IMR-90 (cell line): Measurements from ENCODE around the gene HYAL4. TPM values are rescaled to one million over a fixed set of nuclear protein-coding genes. Genes with fewer than 3 reads are reported as not detected.

Experiments
- ATAC-seq: fragments of 200-7000 bp; cut with Tn5 transposase; 2 replicates; pipeline ENCODE4 v1.9.1; 2020; ENCODE audit warnings: low read depth, mild to moderate bottlenecking, moderate library complexity
- BruUV-seq: library from RNA; stranded (reverse); fragments of 400-500 nt; replicated peaks from 2 replicates; lab custom pipeline; 2021; lab: Mats Ljungman, UMichigan
- CTCF ChIA-PET: fragments of 300-600 bp; formaldehyde crosslinking; extraction: SDS; loops from one replicate; lab custom pipeline; 2021; ENCODE audit warnings: antibody characterized with exemption; lab: Yijun Ruan, JAX
- POLR2A ChIA-PET: fragments of 300-600 bp; sonication (Branson Sonifier 250); formaldehyde crosslinking; loops from one replicate; lab custom pipeline; 2022; ENCODE audit warnings: antibody characterized with exemption; ENCODE audit not compliant: unreplicated experiment; lab: Charles Lee
- DNase-seq: peaks from one replicate; pipeline ENCODE4 v3.0.0; 2013
- H2AFZ ChIP-seq: replicated peaks from 2 replicates; pipeline ENCODE3; 2013; ENCODE audit warnings: low read length, mild to moderate bottlenecking; ENCODE audit not compliant: poor library complexity
- H2AK5ac ChIP-seq: 2 replicates; pipeline ENCODE4 v1.6.1; 2013; ENCODE audit warnings: low read depth, low read length, inconsistent platforms
- H2AK9ac ChIP-seq: replicated peaks from 2 replicates; pipeline ENCODE3; 2013; ENCODE audit warnings: mild to moderate bottlenecking, low read depth, low read length, moderate library complexity; ENCODE audit not compliant: poor library complexity
- H2BK120ac ChIP-seq: 2 replicates; pipeline ENCODE4 v1.6.1; 2013; ENCODE audit warnings: low read depth, low read length, inconsistent platforms
- H2BK15ac ChIP-seq: 3 replicates; pipeline ENCODE4 v1.6.1; 2013; ENCODE audit warnings: low read depth, low read length, inconsistent platforms
- H2BK20ac ChIP-seq: 2 replicates; pipeline ENCODE4 v1.6.1; 2013; ENCODE audit warnings: low read depth, mild to moderate bottlenecking, inconsistent platforms, low read length, moderate library complexity
- H2BK5ac ChIP-seq: 2 replicates; pipeline ENCODE4 v1.6.1; 2013; ENCODE audit warnings: mild to moderate bottlenecking, low read depth, low read length, inconsistent platforms; ENCODE audit not compliant: poor library complexity, severe bottlenecking
- H3K14ac ChIP-seq: replicated peaks from 2 replicates; pipeline ENCODE4 v1.6.1; 2013; ENCODE audit warnings: low read depth, low read length, inconsistent platforms
- H3K18ac ChIP-seq: 2 replicates; pipeline ENCODE4 v1.6.1; 2013; ENCODE audit warnings: low read depth, low read length, control low read depth
- H3K23ac ChIP-seq: 2 replicates; pipeline ENCODE4 v1.6.1; 2013; ENCODE audit warnings: low read depth, low read length, inconsistent platforms
- H3K27ac ChIP-seq: 2 replicates; pipeline ENCODE4 v1.5.1; 2013; ENCODE audit warnings: mild to moderate bottlenecking, control low read depth, low read length; ENCODE audit not compliant: insufficient read depth
- H3K27me3 ChIP-seq: 2 replicates; pipeline ENCODE4 v1.6.1; 2013; ENCODE audit warnings: low read length; ENCODE audit not compliant: control insufficient read depth, insufficient read depth
- H3K36me3 ChIP-seq: 2 replicates; pipeline ENCODE4 v1.6.1; 2013; ENCODE audit warnings: low read length, mixed read lengths; ENCODE audit not compliant: control insufficient read depth, insufficient read depth
- H3K4ac ChIP-seq: 2 replicates; pipeline ENCODE4 v1.6.1; 2013; ENCODE audit warnings: low read depth, low read length, inconsistent platforms
- H3K4me1 ChIP-seq: 2 replicates; pipeline ENCODE4 v1.6.1; 2013; ENCODE audit warnings: low read length, mixed read lengths; ENCODE audit not compliant: control insufficient read depth, insufficient read depth
- H3K4me2 ChIP-seq: 2 replicates; pipeline ENCODE4 v1.6.1; 2013; ENCODE audit warnings: low read depth, mild to moderate bottlenecking, control low read depth, low read length, moderate library complexity
- H3K4me3 ChIP-seq: 2 replicates; pipeline ENCODE4 v1.5.1; 2013; ENCODE audit warnings: low read depth, mild to moderate bottlenecking, control low read depth, low read length, moderate library complexity; ENCODE audit not compliant: insufficient read depth
- H3K56ac ChIP-seq: 2 replicates; pipeline ENCODE4 v1.6.1; 2013; ENCODE audit warnings: low read length, inconsistent platforms; ENCODE audit not compliant: insufficient read depth; ENCODE audit errors: extremely low read depth
- H3K79me1 ChIP-seq, 2 experiments: 2 replicates each; pipeline ENCODE4 v1.6.1; 2013; ENCODE audit warnings: low read length in 2 of 2, inconsistent platforms in 1 of 2, low read depth in 1 of 2
- H3K9ac ChIP-seq: 2 replicates; pipeline ENCODE4 v1.6.1; 2013; ENCODE audit warnings: low read depth, low read length, control low read depth
- H3K9me1 ChIP-seq: 2 replicates; pipeline ENCODE4 v1.6.1; 2013; ENCODE audit warnings: low read length, inconsistent platforms; ENCODE audit not compliant: insufficient read depth
- H3K9me3 ChIP-seq: 2 replicates; pipeline ENCODE4 v1.6.1; 2013; ENCODE audit warnings: low read length; ENCODE audit not compliant: control insufficient read depth, insufficient read depth
- H4K20me1 ChIP-seq: 2 replicates; pipeline ENCODE4 v1.6.1; 2013; ENCODE audit warnings: low read length, inconsistent platforms; ENCODE audit not compliant: insufficient read depth
- H4K5ac ChIP-seq: 2 replicates; pipeline ENCODE4 v1.6.1; 2013; ENCODE audit warnings: mild to moderate bottlenecking, low read depth, low read length, control low read depth
- H4K8ac ChIP-seq, 2 experiments: 2 replicates each; pipeline ENCODE4 v1.6.1; 2013; ENCODE audit warnings: low read depth in 2 of 2, low read length in 2 of 2, control low read depth in 1 of 2, inconsistent platforms in 1 of 2
- H4K91ac ChIP-seq: 2 replicates; pipeline ENCODE4 v1.6.1; 2013; ENCODE audit warnings: low read depth, low read length, inconsistent platforms; ENCODE audit not compliant: insufficient read depth
- CEBPB ChIP-seq: IDR thresholded peaks from 2 replicates; pipeline ENCODE4 v1.6.1; 2012; ENCODE audit warnings: low read depth, low read length, improper control_type of control experiment
- CHD1 ChIP-seq: IDR thresholded peaks from 2 replicates; pipeline ENCODE4 v1.6.1; 2012; ENCODE audit warnings: low read depth, low read length, improper control_type of control experiment
- FOS ChIP-seq: fragments of 150-350 bp; IDR thresholded peaks from 2 replicates; pipeline ENCODE4 v1.6.1; 2016; ENCODE audit warnings: low read depth, low read length
- MAFK ChIP-seq: IDR thresholded peaks from 2 replicates; pipeline ENCODE4 v1.6.1; 2012; ENCODE audit warnings: low read depth, low read length, improper control_type of control experiment
- MAZ ChIP-seq: IDR thresholded peaks from 2 replicates; pipeline ENCODE4 v1.6.1; 2012; ENCODE audit warnings: low read depth, mild to moderate bottlenecking, low read length, improper control_type of control experiment, moderate library complexity, borderline replicate concordance
- MXI1 ChIP-seq: IDR thresholded peaks from 2 replicates; pipeline ENCODE4 v1.6.1; 2012; ENCODE audit warnings: low read depth, mild to moderate bottlenecking, low read length, moderate library complexity, borderline replicate concordance
- NFE2L2 ChIP-seq: fragments of 150-350 bp; IDR thresholded peaks from 2 replicates; pipeline ENCODE4 v1.6.1; 2016; ENCODE audit warnings: low read depth, mild to moderate bottlenecking, low read length
- POLR2A ChIP-seq: IDR thresholded peaks from 2 replicates; pipeline ENCODE4 v1.6.1; 2012; ENCODE audit warnings: mild to moderate bottlenecking, low read depth, low read length
- RAD21 ChIP-seq: IDR thresholded peaks from 2 replicates; pipeline ENCODE4 v1.6.1; 2012; ENCODE audit warnings: low read length, improper control_type of control experiment
- RCOR1 ChIP-seq: IDR thresholded peaks from 2 replicates; pipeline ENCODE4 v1.6.1; 2012; ENCODE audit warnings: mild to moderate bottlenecking, low read length, improper control_type of control experiment; ENCODE audit not compliant: insufficient replicate concordance
- SMC3 ChIP-seq: fragments of 150-350 bp; IDR thresholded peaks from 2 replicates; pipeline ENCODE4 v1.6.1; 2016; ENCODE audit warnings: low read depth, mild to moderate bottlenecking, antibody characterized with exemption, low read length, moderate library complexity
- dilution Hi-C: fragments of 300-500 bp; cut with HindIII; formaldehyde crosslinking; loops from one replicate; pipeline ENCODE4 v1.14.3; 2018; ENCODE audit warnings: low sequenced_read_pairs; ENCODE audit not compliant: unreplicated experiment
- in situ Hi-C: fragments of 300-500 bp; cut with MboI; formaldehyde crosslinking; loops from 3 replicates; pipeline ENCODE4 v1.14.3; 2019; ENCODE audit warnings: low sequenced_read_pairs, inconsistent platforms, mixed read lengths
- intact Hi-C: fragments of 100-400 bp; cut with micrococcal nuclease; formaldehyde crosslinking; loops from 2 replicates; pipeline ENCODE4 v1.10.0; 2022
- polyA plus RNA-seq, 3 experiments: library from polyadenylated mRNA; depleted of rRNA; stranded (reverse); fragments of >200 nt; gene quantifications; 2 replicates each; pipeline ENCODE4 v1.2.3, GENCODE V29; 2012; ENCODE audit warnings: low replicate concordance in 1 of 3
- total RNA-seq: library from RNA; depleted of rRNA; stranded (reverse); fragments of >200 nt; gene quantifications from 2 replicates; pipeline ENCODE4 v1.2.3, GENCODE V29; 2012
- TF ChIP-seq, protein P1 (sequence below): conservative IDR thresholded peaks from 2 replicates; pipeline ENCODE4 v1.5.1; 2012; ENCODE audit warnings: mild to moderate bottlenecking, low read depth, low read length, improper control_type of control experiment
- TF ChIP-seq, protein P2 (sequence below): fragments of 150-350 bp; IDR thresholded peaks from 2 replicates; pipeline ENCODE4 v1.6.1; 2017; ENCODE audit warnings: mild to moderate bottlenecking, antibody characterized with exemption, low read length, low read depth

The HYAL4 gene
- total and polyA plus RNA-seq, 2 of the 4 experiments (the other 2 are of a cell fraction), result not detected

- Histone ChIP-seq H2BK5ac (no peak overlapping the region), H4K8ac (no peak overlapping the region), H3K4ac (no peak overlapping the region), H3K18ac (no peak overlapping the region), H3K14ac (no peak overlapping the region), H3K56ac (no peak overlapping the region), H3K23ac (no peak overlapping the region), H3K9ac (no peak overlapping the region), H4K91ac (no peak overlapping the region), H3K4me2 (no peak overlapping the region), H3K79me1 (no peaks in the 10 kb centered on the region), H2AFZ (no peak overlapping the region), H2BK20ac (no peak overlapping the region), H3K36me3 (no peaks in the 10 kb centered on the region), H3K9me1 (no peaks in the 10 kb centered on the region), H3K4me1 (no peaks in the 10 kb centered on the region), H3K9me3 (no peaks in the 10 kb centered on the region), H4K5ac (no peak overlapping the region), H4K20me1 (no peaks in the 10 kb centered on the region), H3K27ac (no peak overlapping the region), H2BK15ac (no peak overlapping the region), H2AK9ac (no peak overlapping the region), H3K4me3 (no peak overlapping the region), H3K27me3 (peaks cover 3% of the 10 kb centered on the region), H2BK120ac (no peak overlapping the region), H2AK5ac (no peak overlapping the region)
- BruUV-seq, result no TSS peak
- dilution Hi-C loops (no loop called here), intact Hi-C loops (no loop called here), in situ Hi-C loops (loop anchor here (25.0 kb wide), 1 partner anchor 225 kb away; no protein-coding TSS in a partner anchor)
- ChIA-PET CTCF (no interaction called here), POLR2A (no interaction called here)
- TF ChIP-seq FOS (no peak), POLR2A (no peak), MXI1 (no peak), RCOR1 (no peak), CHD1 (no peak), MAFK (no peak), CEBPB (no peak), MAZ (no peak), NFE2L2 (no peak), RAD21 (no peak), SMC3 (no peak)
- TF ChIP-seq, protein P1, sequence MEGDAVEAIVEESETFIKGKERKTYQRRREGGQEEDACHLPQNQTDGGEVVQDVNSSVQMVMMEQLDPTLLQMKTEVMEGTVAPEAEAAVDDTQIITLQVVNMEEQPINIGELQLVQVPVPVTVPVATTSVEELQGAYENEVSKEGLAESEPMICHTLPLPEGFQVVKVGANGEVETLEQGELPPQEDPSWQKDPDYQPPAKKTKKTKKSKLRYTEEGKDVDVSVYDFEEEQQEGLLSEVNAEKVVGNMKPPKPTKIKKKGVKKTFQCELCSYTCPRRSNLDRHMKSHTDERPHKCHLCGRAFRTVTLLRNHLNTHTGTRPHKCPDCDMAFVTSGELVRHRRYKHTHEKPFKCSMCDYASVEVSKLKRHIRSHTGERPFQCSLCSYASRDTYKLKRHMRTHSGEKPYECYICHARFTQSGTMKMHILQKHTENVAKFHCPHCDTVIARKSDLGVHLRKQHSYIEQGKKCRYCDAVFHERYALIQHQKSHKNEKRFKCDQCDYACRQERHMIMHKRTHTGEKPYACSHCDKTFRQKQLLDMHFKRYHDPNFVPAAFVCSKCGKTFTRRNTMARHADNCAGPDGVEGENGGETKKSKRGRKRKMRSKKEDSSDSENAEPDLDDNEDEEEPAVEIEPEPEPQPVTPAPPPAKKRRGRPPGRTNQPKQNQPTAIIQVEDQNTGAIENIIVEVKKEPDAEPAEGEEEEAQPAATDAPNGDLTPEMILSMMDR, result no peak
- TF ChIP-seq, protein P2, sequence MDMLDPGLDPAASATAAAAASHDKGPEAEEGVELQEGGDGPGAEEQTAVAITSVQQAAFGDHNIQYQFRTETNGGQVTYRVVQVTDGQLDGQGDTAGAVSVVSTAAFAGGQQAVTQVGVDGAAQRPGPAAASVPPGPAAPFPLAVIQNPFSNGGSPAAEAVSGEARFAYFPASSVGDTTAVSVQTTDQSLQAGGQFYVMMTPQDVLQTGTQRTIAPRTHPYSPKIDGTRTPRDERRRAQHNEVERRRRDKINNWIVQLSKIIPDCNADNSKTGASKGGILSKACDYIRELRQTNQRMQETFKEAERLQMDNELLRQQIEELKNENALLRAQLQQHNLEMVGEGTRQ, result no peak
- DNase-seq, result no peak
- ATAC-seq, result no peak
Measured at GRCh38 chr7:123862775-123863174, 17.8 kb downstream of the HYAL4 start.
